Liver (tissue), 3 donors: ENCODE data around the gene NPAS2.

Experiments
- ATF3 ChIP-seq: IDR thresholded peaks from 2 replicates; pipeline ENCODE4 v1.6.1; 2016; ENCODE audit warnings: antibody characterized with exemption
- CTCF ChIP-seq: fragments of 150-350 bp; IDR thresholded peaks from 2 replicates; pipeline ENCODE4 v1.5.1; 2017; ENCODE audit warnings: improper control_type of control experiment, low read depth, low read length; ENCODE audit not compliant: missing input control
- FOXA1 ChIP-seq: IDR thresholded peaks from 2 replicates; pipeline ENCODE4 v1.6.1; 2016; ENCODE audit warnings: antibody characterized with exemption
- JUND ChIP-seq, 2 donors: IDR thresholded peaks; 2 replicates each; pipeline ENCODE4 v1.6.1; 2016; ENCODE audit warnings: antibody characterized with exemption in 2 of 2
- RAD21 ChIP-seq, 2 donors: IDR thresholded peaks; 2 replicates each; pipeline ENCODE4 v1.6.1; 2016; ENCODE audit warnings: antibody characterized with exemption in 2 of 2, mild to moderate bottlenecking in 2 of 2
- SP1 ChIP-seq: IDR thresholded peaks from 2 replicates; pipeline ENCODE4 v1.6.1; 2018; ENCODE audit warnings: antibody characterized with exemption, mild to moderate bottlenecking
- TAF1 ChIP-seq: conservative IDR thresholded peaks from 2 replicates; pipeline ENCODE4 v1.6.1; 2016; ENCODE audit warnings: antibody characterized with exemption, mild to moderate bottlenecking
- TF ChIP-seq, protein P1 (sequence below): IDR thresholded peaks from 2 replicates; pipeline ENCODE4 v1.6.1; 2016; ENCODE audit warnings: antibody characterized with exemption, mild to moderate bottlenecking
- TF ChIP-seq, protein P2 (sequence below): IDR thresholded peaks from 2 replicates; pipeline ENCODE4 v1.6.1; 2016; ENCODE audit warnings: antibody characterized with exemption
- TF ChIP-seq, protein P3 (sequence below): IDR thresholded peaks from 2 replicates; pipeline ENCODE4 v1.6.1; 2016; ENCODE audit warnings: antibody characterized with exemption
- donor health status: healthy.
- donor health status: healthy.

DNA sequence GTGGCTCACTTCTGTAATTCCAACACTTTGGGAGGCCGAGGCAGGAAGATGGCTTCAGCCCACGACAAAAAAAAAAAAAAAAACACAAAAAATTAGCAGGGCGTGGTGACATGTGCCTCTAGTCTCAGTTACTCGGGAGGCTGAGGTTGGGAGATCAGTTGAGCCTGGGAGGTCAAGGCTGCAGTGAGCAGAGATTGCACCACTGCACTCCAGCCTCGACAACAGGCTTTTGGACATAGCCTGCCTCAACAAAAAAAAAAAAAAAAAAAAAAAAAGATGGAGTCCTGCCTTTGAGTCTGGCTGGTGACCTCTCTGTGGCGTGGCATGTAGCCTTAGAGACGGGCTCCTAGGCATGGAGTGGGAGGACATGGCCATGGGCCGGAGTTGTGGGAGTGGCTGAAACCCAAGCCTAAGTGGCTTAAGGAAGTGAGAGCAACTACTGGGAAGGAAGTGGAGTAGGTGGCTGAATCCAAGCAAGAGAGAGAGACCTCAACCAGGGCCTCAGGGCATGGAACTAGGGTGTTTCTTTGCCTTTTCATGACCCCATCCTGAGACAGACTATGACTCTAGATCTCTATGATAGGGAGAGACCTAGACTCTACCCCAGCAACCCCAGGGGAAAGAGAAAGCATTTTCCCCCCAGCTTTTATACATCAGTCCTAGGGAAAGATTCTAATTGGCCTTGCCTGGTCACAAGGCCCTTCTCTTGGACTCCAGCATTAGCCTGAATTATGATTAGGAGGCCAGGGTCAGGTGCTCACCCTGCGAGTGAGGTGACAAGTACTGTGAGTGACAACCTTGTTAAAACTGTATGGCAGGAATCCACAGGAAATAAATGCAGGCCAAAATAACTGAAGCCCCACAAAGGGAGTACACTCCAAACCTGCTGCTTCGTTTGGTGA, 34.2 kb downstream of the NPAS2 start:
- TF ChIP-seq CTCF: no peak
- no peak for TF ChIP-seq RAD21 (IDR thresholded peaks at IDR 0.05)
- no peak for TF ChIP-seq SP1
- TF ChIP-seq JUND (IDR thresholded peaks at IDR 0.05): no peak
- TF ChIP-seq, protein P1, sequence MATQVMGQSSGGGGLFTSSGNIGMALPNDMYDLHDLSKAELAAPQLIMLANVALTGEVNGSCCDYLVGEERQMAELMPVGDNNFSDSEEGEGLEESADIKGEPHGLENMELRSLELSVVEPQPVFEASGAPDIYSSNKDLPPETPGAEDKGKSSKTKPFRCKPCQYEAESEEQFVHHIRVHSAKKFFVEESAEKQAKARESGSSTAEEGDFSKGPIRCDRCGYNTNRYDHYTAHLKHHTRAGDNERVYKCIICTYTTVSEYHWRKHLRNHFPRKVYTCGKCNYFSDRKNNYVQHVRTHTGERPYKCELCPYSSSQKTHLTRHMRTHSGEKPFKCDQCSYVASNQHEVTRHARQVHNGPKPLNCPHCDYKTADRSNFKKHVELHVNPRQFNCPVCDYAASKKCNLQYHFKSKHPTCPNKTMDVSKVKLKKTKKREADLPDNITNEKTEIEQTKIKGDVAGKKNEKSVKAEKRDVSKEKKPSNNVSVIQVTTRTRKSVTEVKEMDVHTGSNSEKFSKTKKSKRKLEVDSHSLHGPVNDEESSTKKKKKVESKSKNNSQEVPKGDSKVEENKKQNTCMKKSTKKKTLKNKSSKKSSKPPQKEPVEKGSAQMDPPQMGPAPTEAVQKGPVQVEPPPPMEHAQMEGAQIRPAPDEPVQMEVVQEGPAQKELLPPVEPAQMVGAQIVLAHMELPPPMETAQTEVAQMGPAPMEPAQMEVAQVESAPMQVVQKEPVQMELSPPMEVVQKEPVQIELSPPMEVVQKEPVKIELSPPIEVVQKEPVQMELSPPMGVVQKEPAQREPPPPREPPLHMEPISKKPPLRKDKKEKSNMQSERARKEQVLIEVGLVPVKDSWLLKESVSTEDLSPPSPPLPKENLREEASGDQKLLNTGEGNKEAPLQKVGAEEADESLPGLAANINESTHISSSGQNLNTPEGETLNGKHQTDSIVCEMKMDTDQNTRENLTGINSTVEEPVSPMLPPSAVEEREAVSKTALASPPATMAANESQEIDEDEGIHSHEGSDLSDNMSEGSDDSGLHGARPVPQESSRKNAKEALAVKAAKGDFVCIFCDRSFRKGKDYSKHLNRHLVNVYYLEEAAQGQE: no peak
- no peak for TF ChIP-seq TAF1
- TF ChIP-seq, protein P2, sequence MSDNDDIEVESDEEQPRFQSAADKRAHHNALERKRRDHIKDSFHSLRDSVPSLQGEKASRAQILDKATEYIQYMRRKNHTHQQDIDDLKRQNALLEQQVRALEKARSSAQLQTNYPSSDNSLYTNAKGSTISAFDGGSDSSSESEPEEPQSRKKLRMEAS: no peak
- no peak for TF ChIP-seq ATF3
- no peak for TF ChIP-seq FOXA1
- TF ChIP-seq, protein P3, sequence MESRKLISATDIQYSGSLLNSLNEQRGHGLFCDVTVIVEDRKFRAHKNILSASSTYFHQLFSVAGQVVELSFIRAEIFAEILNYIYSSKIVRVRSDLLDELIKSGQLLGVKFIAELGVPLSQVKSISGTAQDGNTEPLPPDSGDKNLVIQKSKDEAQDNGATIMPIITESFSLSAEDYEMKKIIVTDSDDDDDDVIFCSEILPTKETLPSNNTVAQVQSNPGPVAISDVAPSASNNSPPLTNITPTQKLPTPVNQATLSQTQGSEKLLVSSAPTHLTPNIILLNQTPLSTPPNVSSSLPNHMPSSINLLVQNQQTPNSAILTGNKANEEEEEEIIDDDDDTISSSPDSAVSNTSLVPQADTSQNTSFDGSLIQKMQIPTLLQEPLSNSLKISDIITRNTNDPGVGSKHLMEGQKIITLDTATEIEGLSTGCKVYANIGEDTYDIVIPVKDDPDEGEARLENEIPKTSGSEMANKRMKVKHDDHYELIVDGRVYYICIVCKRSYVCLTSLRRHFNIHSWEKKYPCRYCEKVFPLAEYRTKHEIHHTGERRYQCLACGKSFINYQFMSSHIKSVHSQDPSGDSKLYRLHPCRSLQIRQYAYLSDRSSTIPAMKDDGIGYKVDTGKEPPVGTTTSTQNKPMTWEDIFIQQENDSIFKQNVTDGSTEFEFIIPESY: no peak
